Neural crest cell (in vitro differentiated cells): Measurements from ENCODE around the gene BTBD9. TPM values are rescaled to one million over a fixed set of nuclear protein-coding genes. Genes with fewer than 3 reads are reported as not detected.

ENCODE experiments used
- DNase-seq: peaks from one replicate; pipeline ENCODE4 v3.0.0; 2021; ENCODE audit warnings: low read depth, mixed read lengths, low spot score
- H3K27ac Mint-ChIP-seq: one replicate; pipeline ENCODE4 v1.8.0; 2021; ENCODE audit warnings: mild to moderate bottlenecking, mixed read lengths; ENCODE audit not compliant: unreplicated experiment
- H3K27me3 Mint-ChIP-seq: 2 replicates; pipeline ENCODE4 v1.8.0; 2021; ENCODE audit warnings: low read depth, mild to moderate bottlenecking, mixed read lengths
- H3K36me3 Mint-ChIP-seq: 2 replicates; pipeline ENCODE4 v1.8.0; 2021; ENCODE audit warnings: low read depth, mild to moderate bottlenecking, mixed read lengths
- H3K4me1 Mint-ChIP-seq: 2 replicates; pipeline ENCODE4 v1.8.0; 2021; ENCODE audit warnings: mixed read lengths
- H3K4me3 Mint-ChIP-seq: one replicate; pipeline ENCODE4 v1.8.0; 2021; ENCODE audit warnings: mild to moderate bottlenecking, mixed read lengths
- H3K9me3 Mint-ChIP-seq: 2 replicates; pipeline ENCODE4 v1.8.0; 2021; ENCODE audit warnings: mixed read lengths
- total RNA-seq: library from RNA; stranded (reverse); gene quantifications from 2 replicates; pipeline ENCODE4 v1.2.1, GENCODE V29; 2021
- TF ChIP-seq, protein P1 (sequence below): fragments of 200-600 bp; sonication (generic); conservative IDR thresholded peaks from 2 replicates; pipeline ENCODE4 v1.5.0; 2021; ENCODE audit warnings: antibody characterized with exemption, mild to moderate bottlenecking

The BTBD9 gene
- total RNA-seq, 1 donor from 2014 or later = 18.0 TPM

- H3K27me3 Mint-ChIP-seq = no peaks in the 10 kb centered on the region
- H3K27ac Mint-ChIP-seq = no peak overlapping the region
- no peak for DNase-seq
- TF ChIP-seq, protein P1, sequence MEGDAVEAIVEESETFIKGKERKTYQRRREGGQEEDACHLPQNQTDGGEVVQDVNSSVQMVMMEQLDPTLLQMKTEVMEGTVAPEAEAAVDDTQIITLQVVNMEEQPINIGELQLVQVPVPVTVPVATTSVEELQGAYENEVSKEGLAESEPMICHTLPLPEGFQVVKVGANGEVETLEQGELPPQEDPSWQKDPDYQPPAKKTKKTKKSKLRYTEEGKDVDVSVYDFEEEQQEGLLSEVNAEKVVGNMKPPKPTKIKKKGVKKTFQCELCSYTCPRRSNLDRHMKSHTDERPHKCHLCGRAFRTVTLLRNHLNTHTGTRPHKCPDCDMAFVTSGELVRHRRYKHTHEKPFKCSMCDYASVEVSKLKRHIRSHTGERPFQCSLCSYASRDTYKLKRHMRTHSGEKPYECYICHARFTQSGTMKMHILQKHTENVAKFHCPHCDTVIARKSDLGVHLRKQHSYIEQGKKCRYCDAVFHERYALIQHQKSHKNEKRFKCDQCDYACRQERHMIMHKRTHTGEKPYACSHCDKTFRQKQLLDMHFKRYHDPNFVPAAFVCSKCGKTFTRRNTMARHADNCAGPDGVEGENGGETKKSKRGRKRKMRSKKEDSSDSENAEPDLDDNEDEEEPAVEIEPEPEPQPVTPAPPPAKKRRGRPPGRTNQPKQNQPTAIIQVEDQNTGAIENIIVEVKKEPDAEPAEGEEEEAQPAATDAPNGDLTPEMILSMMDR = no peak
- H3K9me3 Mint-ChIP-seq = peaks cover 3% of the 10 kb centered on the region
- H3K4me1 Mint-ChIP-seq = no peaks in the 10 kb centered on the region
- no peak overlapping the region for H3K4me3 Mint-ChIP-seq
- peaks cover 4% of the 10 kb centered on the region for H3K36me3 Mint-ChIP-seq
Observed at GRCh38 chr6:38336922-38337321, 302.8 kb downstream of the BTBD9 start.

GRCh38 chr6:38326837-38327236, 312.9 kb downstream of the BTBD9 start:
- no peak for DNase-seq
- TF ChIP-seq, protein P1 = no peak
- Mint-ChIP-seq H3K27ac (no peak overlapping the region), H3K9me3 (no peaks in the 10 kb centered on the region), H3K4me3 (no peak overlapping the region), H3K4me1 (peaks cover 8% of the 10 kb centered on the region), H3K36me3 (no peaks in the 10 kb centered on the region), H3K27me3 (no peaks in the 10 kb centered on the region)

DNA sequence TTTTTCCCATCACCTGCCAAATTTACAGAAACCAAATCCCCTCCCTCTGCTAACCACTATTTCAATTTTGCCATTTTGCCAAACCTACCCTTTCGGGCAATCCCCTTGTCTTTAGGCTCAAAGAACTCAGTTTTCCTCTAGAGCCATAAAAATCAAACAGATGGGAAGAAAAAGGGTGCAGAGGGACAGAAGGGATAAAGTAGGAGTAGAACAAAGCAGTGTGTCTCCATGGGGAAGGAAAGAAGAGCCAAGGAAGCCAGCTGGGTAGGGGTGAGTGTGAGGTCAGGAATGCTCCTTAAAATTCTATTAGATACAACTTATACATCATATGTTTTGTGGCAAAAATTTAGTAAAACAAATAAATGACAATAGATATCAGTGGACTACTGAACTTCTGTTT, 316.5 kb downstream of the BTBD9 start:
- DNase-seq = no peak
- Mint-ChIP-seq H3K9me3 (no peaks in the 10 kb centered on the region), H3K36me3 (no peaks in the 10 kb centered on the region), H3K27ac (no peak overlapping the region), H3K4me3 (no peak overlapping the region), H3K27me3 (no peaks in the 10 kb centered on the region), H3K4me1 (peaks cover 19% of the 10 kb centered on the region)
- TF ChIP-seq, protein P1 = no peak

GRCh38 chr6:38322138-38322537, 317.6 kb downstream of the BTBD9 start:
- no peak overlapping the region for H3K4me3 Mint-ChIP-seq
- H3K9me3 Mint-ChIP-seq = no peaks in the 10 kb centered on the region
- no peak for DNase-seq
- no peaks in the 10 kb centered on the region for H3K36me3 Mint-ChIP-seq
- H3K4me1 Mint-ChIP-seq = peaks cover 19% of the 10 kb centered on the region
- no peak overlapping the region for H3K27ac Mint-ChIP-seq
- TF ChIP-seq, protein P1 = no peak
- no peaks in the 10 kb centered on the region for H3K27me3 Mint-ChIP-seq

DNA sequence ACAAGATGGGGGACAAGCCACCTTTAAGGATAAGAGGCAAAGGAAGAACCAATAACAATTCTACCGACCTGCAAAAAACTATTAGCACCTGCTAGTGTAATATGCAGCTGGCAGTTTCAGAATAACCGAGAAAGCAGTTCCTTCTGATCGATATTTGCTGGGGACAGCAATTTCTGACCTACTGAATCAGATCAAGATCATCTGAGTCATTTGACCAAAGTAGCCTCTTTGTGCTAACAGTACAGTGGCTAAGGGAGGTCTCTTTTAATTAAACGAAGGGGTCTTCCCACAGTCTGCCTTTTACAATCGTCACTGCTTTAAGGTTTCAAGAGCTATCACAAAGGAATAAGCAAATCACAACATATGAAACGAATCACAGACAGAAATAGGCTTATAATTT, 318.9 kb downstream of the BTBD9 start:
- H3K36me3 Mint-ChIP-seq = no peaks in the 10 kb centered on the region
- peak overlapping the region; percentile 20 for H3K27ac Mint-ChIP-seq
- H3K27me3 Mint-ChIP-seq = no peaks in the 10 kb centered on the region
- H3K4me1 Mint-ChIP-seq = peaks cover 19% of the 10 kb centered on the region
- no peak for DNase-seq
- no peak overlapping the region for H3K4me3 Mint-ChIP-seq
- no peaks in the 10 kb centered on the region for H3K9me3 Mint-ChIP-seq
- TF ChIP-seq, protein P1 = no peak

DNA sequence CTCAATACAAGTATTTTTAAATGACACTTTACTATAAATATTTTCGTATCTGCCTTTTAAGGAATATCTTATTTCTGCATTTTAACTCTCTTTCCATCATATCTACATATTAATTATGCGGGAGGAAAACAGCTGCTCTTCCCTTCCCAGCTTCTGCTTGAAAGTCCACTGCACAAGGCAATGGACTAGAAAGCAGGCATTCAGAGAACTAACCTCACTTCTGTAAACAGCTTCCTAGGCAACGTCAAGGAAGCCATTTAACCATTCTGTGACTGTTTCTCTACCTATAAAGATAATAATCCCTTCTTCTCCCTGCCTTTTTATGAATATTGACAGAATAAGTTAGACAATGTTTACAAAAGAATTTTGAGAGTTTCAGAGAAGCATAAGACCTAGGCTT, 319.4 kb downstream of the BTBD9 start:
- Mint-ChIP-seq H3K36me3 (no peaks in the 10 kb centered on the region), H3K27ac (peak overlapping the region; percentile 20), H3K4me1 (peaks cover 19% of the 10 kb centered on the region), H3K9me3 (no peaks in the 10 kb centered on the region), H3K27me3 (no peaks in the 10 kb centered on the region), H3K4me3 (no peak overlapping the region)
- TF ChIP-seq, protein P1 = no peak
- no peak for DNase-seq
